Activated CD4-positive, alpha-beta T cell treated with anti-CD3 and anti-CD28 coated beads, Interleukin-2, amount 10 ng/mL, durations not matched to agents 24 days and 14 days (primary cell): ENCODE measurements around the gene RWDD1. TPM values are rescaled to one million over a fixed set of nuclear protein-coding genes. Genes with fewer than 3 reads are reported as not detected.

Source experiments
- DNase-seq: peaks from one replicate; pipeline ENCODE4 v3.0.0; 2022
- H3K27ac Mint-ChIP-seq: one replicate; pipeline ENCODE4 v1.8.0; 2022; ENCODE audit warnings: mild to moderate bottlenecking, mixed read lengths
- H3K27me3 Mint-ChIP-seq: one replicate; pipeline ENCODE4 v1.8.0; 2022; ENCODE audit warnings: mixed read lengths
- H3K36me3 Mint-ChIP-seq: one replicate; pipeline ENCODE4 v1.8.0; 2022; ENCODE audit warnings: low read depth, mild to moderate bottlenecking, mixed read lengths
- H3K4me1 Mint-ChIP-seq: one replicate; pipeline ENCODE4 v1.8.0; 2021; ENCODE audit warnings: mixed read lengths
- H3K4me3 Mint-ChIP-seq: one replicate; pipeline ENCODE4 v1.8.0; 2022; ENCODE audit warnings: mild to moderate bottlenecking, moderate library complexity, mixed read lengths
- H3K9me3 Mint-ChIP-seq: one replicate; pipeline ENCODE4 v1.8.0; 2021; ENCODE audit warnings: mixed read lengths
- intact Hi-C: fragments of 100-400 bp; cut with micrococcal nuclease; formaldehyde crosslinking; loops from one replicate; pipeline ENCODE4 v1.15.1; 2023
- total RNA-seq: library from RNA; stranded (reverse); gene quantifications from 2 replicates; pipeline ENCODE4 v1.2.3, GENCODE V29; 2022

RWDD1 gene
- total RNA-seq, 1 donor from 2014 or later, result 44.4 TPM

- Mint-ChIP-seq H3K4me1 (no peaks in the 10 kb centered on the region), H3K9me3 (no peaks in the 10 kb centered on the region), H3K4me3 (no peak overlapping the region), H3K36me3 (no peaks in the 10 kb centered on the region), H3K27ac (no peak overlapping the region), H3K27me3 (peaks cover 49% of the 10 kb centered on the region)
- intact Hi-C loops, result no loop called here
- no peak for DNase-seq
Measured at GRCh38 chr6:116543149-116543548, 28.2 kb upstream of the RWDD1 start.

GRCh38 chr6:116545651-116546050 lies 25.7 kb upstream of the RWDD1 start, which contains the start of gene TRAPPC3L:
TRAPPC3L (minus strand) TSS chr6:116545684; CDS start chr6:116545514, 170 bp downstream.
- H3K27me3 Mint-ChIP-seq, result peaks cover 42% of the 10 kb centered on the region
- H3K9me3 Mint-ChIP-seq, result no peaks in the 10 kb centered on the region
- no peak within 1 kb of the TSS for H3K27ac Mint-ChIP-seq
- H3K4me1 Mint-ChIP-seq, result no peaks in the 10 kb centered on the region
- no peak for DNase-seq
- H3K4me3 Mint-ChIP-seq, result no peak within 1 kb of the TSS
- H3K36me3 Mint-ChIP-seq, result no peaks in the 10 kb centered on the region
- intact Hi-C loops, result no loop called here

- Mint-ChIP-seq H3K27ac (no peak overlapping the region), H3K4me3 (no peak overlapping the region), H3K36me3 (no peaks in the 10 kb centered on the region), H3K9me3 (no peaks in the 10 kb centered on the region), H3K4me1 (no peaks in the 10 kb centered on the region), H3K27me3 (peaks cover 41% of the 10 kb centered on the region)
- intact Hi-C loops, result no loop called here
- no peak for DNase-seq
Measured at GRCh38 chr6:116547358-116547757, 23.9 kb upstream of the RWDD1 start.

- Mint-ChIP-seq H3K27me3 (peaks cover 29% of the 10 kb centered on the region), H3K4me1 (no peaks in the 10 kb centered on the region), H3K27ac (no peak overlapping the region), H3K9me3 (no peaks in the 10 kb centered on the region), H3K36me3 (no peaks in the 10 kb centered on the region), H3K4me3 (no peak overlapping the region)
- intact Hi-C loops, result no loop called here
- DNase-seq, result no peak
Measured at GRCh38 chr6:116550796-116551195, 20.5 kb upstream of the RWDD1 start.

- intact Hi-C loops, result no loop called here
- Mint-ChIP-seq H3K4me1 (no peaks in the 10 kb centered on the region), H3K27ac (no peak within 1 kb of the TSS), H3K9me3 (no peaks in the 10 kb centered on the region), H3K4me3 (no peak within 1 kb of the TSS), H3K27me3 (peaks cover 31% of the 10 kb centered on the region), H3K36me3 (no peaks in the 10 kb centered on the region)
- DNase-seq, result no peak
Measured at GRCh38 chr6:116553451-116553850, 17.9 kb upstream of the RWDD1 start, which contains the start of gene CALHM4. CALHM4 (plus strand) TSS chr6:116553751; CDS start chr6:116553794, 43 bp downstream.

- Mint-ChIP-seq H3K9me3 (no peaks in the 10 kb centered on the region), H3K27ac (no peak overlapping the region), H3K4me1 (no peaks in the 10 kb centered on the region), H3K27me3 (peaks cover 24% of the 10 kb centered on the region), H3K4me3 (no peak overlapping the region), H3K36me3 (no peaks in the 10 kb centered on the region)
- DNase-seq, result no peak
- intact Hi-C loops, result no loop called here
Measured at GRCh38 chr6:116556065-116556464, 15.2 kb upstream of the RWDD1 start.

GRCh38 chr6:116556814-116557415 lies 14.4 kb upstream of the RWDD1 start:
- Mint-ChIP-seq H3K4me1 (peaks cover 1% of the 10 kb centered on the region), H3K36me3 (no peaks in the 10 kb centered on the region), H3K4me3 (no peak overlapping the region), H3K9me3 (no peaks in the 10 kb centered on the region), H3K27me3 (peaks cover 22% of the 10 kb centered on the region), H3K27ac (no peak overlapping the region)
- intact Hi-C loops, result no loop called here
- DNase-seq, result no peak

GRCh38 chr6:116557893-116558292 lies 13.4 kb upstream of the RWDD1 start:
- peaks cover 21% of the 10 kb centered on the region for H3K27me3 Mint-ChIP-seq
- intact Hi-C loops, result no loop called here
- no peak overlapping the region for H3K27ac Mint-ChIP-seq
- no peak overlapping the region for H3K4me3 Mint-ChIP-seq
- H3K4me1 Mint-ChIP-seq, result peaks cover 1% of the 10 kb centered on the region
- no peak for DNase-seq
- H3K36me3 Mint-ChIP-seq, result no peaks in the 10 kb centered on the region
- no peaks in the 10 kb centered on the region for H3K9me3 Mint-ChIP-seq

- Mint-ChIP-seq H3K36me3 (no peaks in the 10 kb centered on the region), H3K9me3 (no peaks in the 10 kb centered on the region), H3K27me3 (peaks cover 20% of the 10 kb centered on the region), H3K27ac (no peak overlapping the region), H3K4me1 (peaks cover 1% of the 10 kb centered on the region), H3K4me3 (no peak overlapping the region)
- intact Hi-C loops, result no loop called here
- DNase-seq, result no peak
Measured at GRCh38 chr6:116560130-116560529, 11.2 kb upstream of the RWDD1 start.

GRCh38 chr6:116561377-116562018 lies 9.8 kb upstream of the RWDD1 start:
- Mint-ChIP-seq H3K36me3 (no peaks in the 10 kb centered on the region), H3K9me3 (no peaks in the 10 kb centered on the region), H3K4me1 (peaks cover 1% of the 10 kb centered on the region), H3K27ac (no peak overlapping the region), H3K27me3 (peaks cover 18% of the 10 kb centered on the region), H3K4me3 (no peak overlapping the region)
- peak; percentile 90 for DNase-seq
- intact Hi-C loops, result loop anchor here (1.0 kb wide), 2 partner anchors 25 to 274 kb away; no protein-coding TSS in a partner anchor

- Mint-ChIP-seq H3K4me3 (no peak overlapping the region), H3K4me1 (peaks cover 1% of the 10 kb centered on the region), H3K27ac (no peak overlapping the region), H3K27me3 (peaks cover 19% of the 10 kb centered on the region), H3K9me3 (no peaks in the 10 kb centered on the region), H3K36me3 (no peaks in the 10 kb centered on the region)
- intact Hi-C loops, result no loop called here
- no peak for DNase-seq
Measured at GRCh38 chr6:116562019-116562403, 9.3 kb upstream of the RWDD1 start.

- no peaks in the 10 kb centered on the region for H3K9me3 Mint-ChIP-seq
- H3K36me3 Mint-ChIP-seq, result no peaks in the 10 kb centered on the region
- intact Hi-C loops, result no loop called here
- H3K4me1 Mint-ChIP-seq, result peaks cover 1% of the 10 kb centered on the region
- H3K27me3 Mint-ChIP-seq, result peaks cover 19% of the 10 kb centered on the region
- no peak overlapping the region for H3K4me3 Mint-ChIP-seq
- DNase-seq, result no peak
- H3K27ac Mint-ChIP-seq, result no peak overlapping the region
Measured at GRCh38 chr6:116562614-116563013, 8.7 kb upstream of the RWDD1 start.

- Mint-ChIP-seq H3K27me3 (peaks cover 16% of the 10 kb centered on the region), H3K9me3 (no peaks in the 10 kb centered on the region), H3K27ac (no peak overlapping the region), H3K36me3 (no peaks in the 10 kb centered on the region), H3K4me3 (no peak overlapping the region), H3K4me1 (peaks cover 2% of the 10 kb centered on the region)
- intact Hi-C loops, result no loop called here
- no peak for DNase-seq
Measured at GRCh38 chr6:116563830-116564229, 7.5 kb upstream of the RWDD1 start.

- no peak overlapping the region for H3K27ac Mint-ChIP-seq
- H3K4me3 Mint-ChIP-seq, result no peak overlapping the region
- intact Hi-C loops, result no loop called here
- no peaks in the 10 kb centered on the region for H3K9me3 Mint-ChIP-seq
- H3K4me1 Mint-ChIP-seq, result peaks cover 4% of the 10 kb centered on the region
- H3K27me3 Mint-ChIP-seq, result peaks cover 16% of the 10 kb centered on the region
- no peak for DNase-seq
- H3K36me3 Mint-ChIP-seq, result no peaks in the 10 kb centered on the region
Measured at GRCh38 chr6:116564311-116564710, 7.0 kb upstream of the RWDD1 start.
